ENCODE measurements around the gene LRRC61. TPM values are rescaled to one million over a fixed set of nuclear protein-coding genes. Genes with fewer than 3 reads are reported as not detected.

LRRC61 gene
- total RNA-seq, 1 donor from 2014 or later: 26.3 TPM

DNA sequence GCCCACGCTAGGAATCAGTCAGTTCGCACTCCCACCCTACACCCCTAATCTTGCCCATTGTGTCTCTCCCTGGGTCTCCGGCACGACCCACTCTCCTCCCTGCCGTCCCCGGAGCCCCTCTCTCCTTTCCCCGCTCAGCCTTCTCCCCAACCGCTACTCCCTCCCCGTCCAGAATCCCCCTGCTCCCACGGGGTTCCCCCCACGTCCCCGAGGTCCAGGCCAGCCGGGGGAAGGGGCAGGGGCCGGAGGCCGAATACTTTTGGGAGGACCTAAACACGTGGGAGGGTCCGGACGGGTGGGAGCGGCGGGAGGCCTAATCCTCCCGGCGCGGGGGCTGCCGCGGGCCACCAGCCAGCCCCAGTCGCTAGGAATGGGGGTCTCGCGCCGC lies 17.7 kb downstream of the LRRC61 start:
- no peak overlapping the region for H3K27ac Mint-ChIP-seq (ENCODE audit: unreplicated experiment)
- peaks cover 21% of the 10 kb centered on the region for H3K4me1 Mint-ChIP-seq
- TF ChIP-seq, protein P1, sequence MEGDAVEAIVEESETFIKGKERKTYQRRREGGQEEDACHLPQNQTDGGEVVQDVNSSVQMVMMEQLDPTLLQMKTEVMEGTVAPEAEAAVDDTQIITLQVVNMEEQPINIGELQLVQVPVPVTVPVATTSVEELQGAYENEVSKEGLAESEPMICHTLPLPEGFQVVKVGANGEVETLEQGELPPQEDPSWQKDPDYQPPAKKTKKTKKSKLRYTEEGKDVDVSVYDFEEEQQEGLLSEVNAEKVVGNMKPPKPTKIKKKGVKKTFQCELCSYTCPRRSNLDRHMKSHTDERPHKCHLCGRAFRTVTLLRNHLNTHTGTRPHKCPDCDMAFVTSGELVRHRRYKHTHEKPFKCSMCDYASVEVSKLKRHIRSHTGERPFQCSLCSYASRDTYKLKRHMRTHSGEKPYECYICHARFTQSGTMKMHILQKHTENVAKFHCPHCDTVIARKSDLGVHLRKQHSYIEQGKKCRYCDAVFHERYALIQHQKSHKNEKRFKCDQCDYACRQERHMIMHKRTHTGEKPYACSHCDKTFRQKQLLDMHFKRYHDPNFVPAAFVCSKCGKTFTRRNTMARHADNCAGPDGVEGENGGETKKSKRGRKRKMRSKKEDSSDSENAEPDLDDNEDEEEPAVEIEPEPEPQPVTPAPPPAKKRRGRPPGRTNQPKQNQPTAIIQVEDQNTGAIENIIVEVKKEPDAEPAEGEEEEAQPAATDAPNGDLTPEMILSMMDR (conservative IDR thresholded peaks at IDR 0.05): no peak
- peak overlapping the region; percentile 68 for H3K4me3 Mint-ChIP-seq
- H3K27me3 Mint-ChIP-seq (ENCODE audit: low read depth): peaks cover 48% of the 10 kb centered on the region
- H3K36me3 Mint-ChIP-seq (ENCODE audit: low read depth): no peaks in the 10 kb centered on the region
- no peak for DNase-seq (ENCODE audit: low read depth, low spot score)
- no peaks in the 10 kb centered on the region for H3K9me3 Mint-ChIP-seq

DNA sequence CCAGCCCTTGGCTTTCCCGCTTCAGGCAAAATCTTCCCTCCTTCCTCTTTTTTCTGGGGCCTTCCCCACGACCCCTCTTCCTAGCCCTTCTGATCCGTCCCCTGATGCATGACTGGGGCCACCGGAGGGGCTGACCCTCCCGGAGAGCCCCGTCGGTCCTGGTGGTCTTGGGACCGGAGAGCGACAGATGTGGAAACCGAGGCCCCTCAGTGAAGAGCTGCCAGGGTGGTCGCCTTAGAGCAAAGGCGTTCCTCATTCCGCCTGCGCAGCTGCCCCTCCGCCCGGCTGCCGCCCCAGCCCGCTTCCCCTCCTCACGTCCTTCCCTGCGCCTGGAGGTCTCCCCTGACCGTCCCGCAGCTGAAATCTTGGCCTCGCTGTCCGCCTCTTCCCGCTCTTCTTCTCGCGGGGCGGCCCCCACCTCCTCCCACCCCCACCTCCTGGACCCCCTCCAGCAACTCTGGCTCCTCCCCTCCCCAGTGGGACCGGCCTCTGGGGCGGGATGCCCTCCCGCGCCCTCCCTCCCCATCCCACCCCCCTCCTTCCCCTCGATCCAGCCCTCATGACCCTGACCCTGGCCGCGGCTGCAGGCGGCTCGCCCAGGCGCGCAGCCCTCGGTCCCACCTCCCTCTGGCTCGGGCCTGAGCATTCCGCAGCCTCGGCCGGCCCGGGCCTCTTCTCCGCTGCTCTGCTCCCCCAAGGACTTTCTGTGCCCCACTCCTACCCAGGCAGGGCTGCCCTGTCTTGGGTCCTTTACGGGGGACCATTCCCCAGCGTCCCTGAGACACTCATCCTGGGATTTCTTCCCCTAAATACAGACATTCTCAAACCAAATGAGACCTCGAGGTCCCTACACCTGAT lies 18.3 kb downstream of the LRRC61 start, which contains the start of gene RARRES2:
TSS of gene RARRES2 (minus strand) at position 367 of the 858 bp plus-strand sequence. CDS start 1,020 bp downstream, outside the sequence.
- Mint-ChIP-seq H3K27me3 (ENCODE audit: low read depth) (peaks cover 53% of the 10 kb centered on the region), H3K27ac (ENCODE audit: unreplicated experiment) (peak within 1 kb of the TSS; percentile 62), H3K4me3 (peak within 1 kb of the TSS; percentile 83), H3K9me3 (no peaks in the 10 kb centered on the region), H3K4me1 (peaks cover 21% of the 10 kb centered on the region), H3K36me3 (ENCODE audit: low read depth) (no peaks in the 10 kb centered on the region)
- TF ChIP-seq, protein P1 (conservative IDR thresholded peaks at IDR 0.05): no peak
- peak; percentile 58 for DNase-seq (ENCODE audit: low read depth, low spot score)

DNA sequence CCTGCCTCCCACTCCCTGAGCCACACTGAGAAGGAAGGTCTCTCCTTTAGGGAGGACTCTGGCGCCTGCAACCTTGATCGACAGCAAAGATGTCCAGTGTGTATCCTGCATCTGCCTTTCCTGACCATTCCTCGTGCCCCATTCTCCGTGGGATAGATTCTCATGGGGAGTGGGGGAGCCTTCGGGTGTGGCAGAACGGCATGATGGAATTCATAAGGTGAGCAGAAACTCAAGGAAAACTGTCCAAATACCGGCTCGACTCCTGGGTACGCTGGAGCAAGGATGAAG lies 18.9 kb downstream of the LRRC61 start:
- Mint-ChIP-seq H3K27ac (ENCODE audit: unreplicated experiment) (peak overlapping the region; percentile 62), H3K36me3 (ENCODE audit: low read depth) (no peaks in the 10 kb centered on the region), H3K4me3 (peak overlapping the region; percentile 78), H3K9me3 (no peaks in the 10 kb centered on the region), H3K4me1 (peaks cover 21% of the 10 kb centered on the region), H3K27me3 (ENCODE audit: low read depth) (peaks cover 56% of the 10 kb centered on the region)
- no peak for DNase-seq (ENCODE audit: low read depth, low spot score)
- TF ChIP-seq, protein P1 (conservative IDR thresholded peaks at IDR 0.05): no peak

DNA sequence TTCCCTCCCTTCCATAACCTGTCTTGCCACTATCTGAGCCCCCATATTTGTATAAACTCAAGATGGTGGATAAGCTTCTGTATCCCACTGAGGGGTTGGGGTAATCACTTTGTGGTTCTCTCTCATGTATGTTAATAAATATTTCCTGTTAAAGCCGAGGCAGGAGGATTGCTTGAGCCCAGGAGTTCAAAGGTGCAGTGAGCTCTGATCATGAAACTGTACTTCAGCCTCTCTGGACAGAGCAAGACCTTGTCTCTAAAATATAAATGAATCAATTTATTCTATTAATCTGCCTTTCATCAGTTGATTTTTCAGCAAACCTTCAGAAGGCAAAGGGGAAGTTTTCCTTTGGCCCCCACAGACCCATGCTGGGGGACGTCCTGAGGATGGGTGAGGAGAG lies 20.1 kb downstream of the LRRC61 start:
- H3K4me1 Mint-ChIP-seq: peaks cover 21% of the 10 kb centered on the region
- H3K36me3 Mint-ChIP-seq (ENCODE audit: low read depth): no peaks in the 10 kb centered on the region
- no peaks in the 10 kb centered on the region for H3K9me3 Mint-ChIP-seq
- H3K27ac Mint-ChIP-seq (ENCODE audit: unreplicated experiment): no peak overlapping the region
- TF ChIP-seq, protein P1 (conservative IDR thresholded peaks at IDR 0.05): no peak
- no peak overlapping the region for H3K4me3 Mint-ChIP-seq
- H3K27me3 Mint-ChIP-seq (ENCODE audit: low read depth): peaks cover 53% of the 10 kb centered on the region
- DNase-seq (ENCODE audit: low read depth, low spot score): no peak

DNA sequence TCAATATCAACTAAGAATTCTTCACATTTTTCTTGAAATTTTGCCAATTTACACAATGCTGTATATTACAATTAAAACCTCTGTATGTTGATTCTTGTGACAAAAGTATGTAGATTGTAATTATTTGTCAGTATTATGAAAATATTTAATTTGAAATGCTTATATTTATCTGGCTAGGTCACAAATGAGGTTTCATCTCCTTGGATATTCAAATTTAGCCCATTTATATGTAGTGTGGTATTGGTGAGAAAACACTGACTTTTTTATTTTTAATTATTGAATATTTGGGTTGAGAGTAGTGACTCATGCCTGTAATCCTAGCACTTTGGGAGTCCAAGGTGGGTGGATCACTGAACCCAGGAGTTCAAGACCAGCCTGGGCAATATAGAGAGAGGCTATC lies 21.1 kb downstream of the LRRC61 start:
- H3K4me3 Mint-ChIP-seq: no peak overlapping the region
- H3K9me3 Mint-ChIP-seq: no peaks in the 10 kb centered on the region
- DNase-seq (ENCODE audit: low read depth, low spot score): no peak
- peaks cover 51% of the 10 kb centered on the region for H3K27me3 Mint-ChIP-seq (ENCODE audit: low read depth)
- H3K27ac Mint-ChIP-seq (ENCODE audit: unreplicated experiment): no peak overlapping the region
- peaks cover 19% of the 10 kb centered on the region for H3K4me1 Mint-ChIP-seq
- TF ChIP-seq, protein P1 (conservative IDR thresholded peaks at IDR 0.05): no peak
- H3K36me3 Mint-ChIP-seq (ENCODE audit: low read depth): no peaks in the 10 kb centered on the region

Measured in neural crest cell (in vitro differentiated cells).